Effector CD4-positive, alpha-beta T cell (primary cell): ENCODE data around the gene DNAJB6.

Experiments
- DNase-seq: peaks from one replicate; pipeline ENCODE4 v3.0.0-alpha.2; 2020

Gene DNAJB6

GRCh38 chr7:157371296-157371695, 34.5 kb downstream of the DNAJB6 start:
- no peak for DNase-seq

DNA sequence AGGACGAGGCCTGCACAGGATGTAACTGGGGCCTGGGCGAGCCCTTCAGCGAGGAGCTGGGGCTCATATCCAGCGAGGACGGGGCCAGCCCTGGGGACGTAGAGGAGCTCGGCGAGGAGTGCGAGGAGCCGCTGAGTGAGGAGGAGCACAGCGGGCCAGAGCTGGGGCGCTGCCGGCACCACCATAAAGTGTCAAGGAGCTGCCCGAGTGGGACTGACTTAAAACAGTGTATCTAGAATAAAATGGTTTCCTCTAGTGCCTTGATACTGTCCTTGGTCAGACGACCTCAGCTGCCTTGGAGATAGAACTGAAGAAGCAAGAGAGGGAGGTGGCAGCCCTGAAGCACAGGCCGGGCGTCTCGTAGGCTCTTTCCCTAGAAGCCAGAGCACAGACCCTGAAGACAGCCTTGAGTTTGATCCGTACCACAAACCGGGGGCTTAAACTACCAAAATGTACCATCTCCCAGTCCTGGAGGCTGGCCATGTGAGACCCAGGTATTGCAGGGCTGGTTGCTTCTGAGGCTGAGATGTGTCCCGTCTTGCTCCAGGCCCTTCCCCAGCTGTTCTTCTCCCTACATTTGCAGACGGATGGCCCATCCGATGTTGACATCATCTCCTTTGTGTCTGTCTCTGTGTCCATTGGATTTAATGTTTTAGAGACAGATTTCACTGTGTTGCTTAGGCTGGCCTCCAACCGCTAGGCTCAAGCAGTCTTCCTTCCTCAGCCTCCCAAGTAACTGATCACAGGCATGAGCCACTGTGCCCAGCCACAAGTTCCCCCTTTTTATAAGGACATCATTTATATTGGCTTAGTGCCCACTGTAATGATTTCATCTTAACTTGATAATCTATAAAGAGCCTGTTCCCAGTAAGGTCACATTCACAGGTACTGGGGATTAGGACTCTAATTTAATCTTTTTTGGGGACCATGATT, 35.8 kb downstream of the DNAJB6 start:
- no peak for DNase-seq

- no peak for DNase-seq
Measured at GRCh38 chr7:157373493-157373892, 36.7 kb downstream of the DNAJB6 start.

- DNase-seq, result no peak
Measured at GRCh38 chr7:157375410-157375809, 38.6 kb downstream of the DNAJB6 start.

- no peak for DNase-seq
Measured at GRCh38 chr7:157377436-157378124, 40.8 kb downstream of the DNAJB6 start.

DNA sequence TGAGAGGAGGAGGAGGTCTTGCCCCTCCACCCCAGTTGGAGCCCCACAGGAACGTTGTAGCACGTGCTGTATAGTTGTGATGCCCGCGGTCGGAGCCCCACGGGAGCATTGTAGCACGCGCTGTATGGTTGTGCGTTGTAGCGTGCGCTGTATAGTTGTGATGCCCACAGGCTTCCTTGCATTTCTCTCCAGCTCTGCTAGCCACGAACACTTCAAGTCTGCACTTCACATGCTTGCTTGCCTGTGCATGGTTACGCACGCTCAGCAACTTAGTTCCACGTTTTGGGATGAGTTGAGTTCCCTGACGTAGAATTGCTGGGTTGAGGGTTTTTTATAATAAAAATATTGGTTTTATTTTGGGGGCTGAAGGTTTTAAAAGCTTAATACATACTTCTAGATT, 41.6 kb downstream of the DNAJB6 start:
- DNase-seq, result no peak

GRCh38 chr7:157379493-157379892, 42.7 kb downstream of the DNAJB6 start:
- no peak for DNase-seq

GRCh38 chr7:157380416-157380815, 43.6 kb downstream of the DNAJB6 start:
- DNase-seq, result no peak

- DNase-seq, result no peak
Measured at GRCh38 chr7:157383868-157384267, 47.1 kb downstream of the DNAJB6 start.

- DNase-seq, result no peak
Measured at GRCh38 chr7:157384301-157384700, 47.5 kb downstream of the DNAJB6 start.

GRCh38 chr7:157386979-157387800, 50.4 kb downstream of the DNAJB6 start:
- peak; percentile 85 for DNase-seq

- no peak for DNase-seq
Measured at GRCh38 chr7:157388301-157388700, 51.5 kb downstream of the DNAJB6 start.

- DNase-seq, result no peak
Measured at GRCh38 chr7:157389951-157390730, 53.3 kb downstream of the DNAJB6 start.

DNA sequence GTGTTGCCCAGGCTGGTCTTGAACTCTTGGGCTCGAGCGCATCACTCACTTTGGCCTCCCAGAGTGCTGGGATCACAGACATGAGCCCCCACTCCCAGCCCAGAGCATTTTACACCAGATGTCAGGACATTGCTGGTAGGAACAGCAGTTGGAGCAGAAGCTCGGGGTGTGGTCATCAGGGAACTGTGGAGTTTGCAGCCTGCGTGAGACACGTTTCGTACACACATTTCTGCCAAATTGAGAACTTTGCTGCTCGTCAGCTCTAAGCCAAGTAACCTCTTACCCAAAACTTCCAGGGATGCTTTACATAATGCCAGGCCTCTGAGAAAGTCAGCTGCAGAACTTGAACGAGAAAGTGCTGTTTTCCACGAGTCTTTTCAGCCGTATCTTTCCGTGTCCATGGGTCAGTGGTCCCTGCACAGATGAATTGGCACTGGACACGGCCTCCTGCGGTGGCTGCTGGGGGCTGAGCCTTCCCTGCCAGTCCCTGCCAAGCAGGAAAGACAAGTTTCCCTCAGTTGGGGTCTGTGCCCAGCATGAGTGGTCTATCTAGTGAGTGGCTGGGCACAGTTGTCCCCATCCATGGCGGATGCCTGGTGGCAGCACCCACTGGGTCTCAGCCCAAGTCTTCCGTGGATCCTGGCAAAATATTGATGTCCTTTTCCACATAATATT, 54.4 kb downstream of the DNAJB6 start:
- no peak for DNase-seq

DNA sequence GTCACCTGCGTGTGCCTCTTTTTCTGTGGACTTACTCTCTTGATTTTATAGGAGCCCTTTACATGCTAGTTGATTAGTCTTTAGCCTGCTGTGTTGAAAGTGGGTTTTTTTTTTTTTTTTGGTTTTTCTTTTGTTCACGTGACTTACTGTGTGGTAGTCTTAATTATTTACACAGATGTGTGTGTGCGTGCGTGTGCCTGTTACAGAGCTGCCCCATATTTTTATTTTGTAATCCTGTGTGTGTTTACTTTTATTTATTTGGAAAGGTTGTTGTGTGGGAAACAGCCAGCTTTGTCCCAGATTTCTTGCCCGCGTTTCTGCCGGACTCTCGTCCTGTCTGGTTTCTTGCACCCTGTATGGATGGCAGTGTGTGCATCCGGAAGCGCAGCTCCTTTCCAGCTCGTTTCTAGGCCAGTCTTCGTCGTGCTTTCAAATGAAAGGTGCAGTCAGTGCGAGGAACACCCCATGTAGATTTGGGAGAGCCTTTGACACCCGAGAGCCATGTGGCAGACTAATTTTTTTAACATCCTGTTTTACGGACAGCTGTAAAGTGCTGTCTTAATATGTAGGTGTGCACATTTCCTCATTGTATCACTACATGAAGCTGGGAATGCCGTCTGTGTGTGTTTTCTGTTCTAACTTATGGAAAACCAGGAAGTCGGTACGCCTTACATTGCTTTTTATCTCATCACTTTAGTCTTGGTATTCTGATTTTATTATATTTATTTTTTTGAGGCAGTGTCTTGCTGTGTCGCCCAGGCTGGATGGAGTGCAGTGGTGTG, 55.6 kb downstream of the DNAJB6 start:
- DNase-seq, result no peak

- DNase-seq, result no peak
Measured at GRCh38 chr7:157394246-157395191, 57.7 kb downstream of the DNAJB6 start.

DNA sequence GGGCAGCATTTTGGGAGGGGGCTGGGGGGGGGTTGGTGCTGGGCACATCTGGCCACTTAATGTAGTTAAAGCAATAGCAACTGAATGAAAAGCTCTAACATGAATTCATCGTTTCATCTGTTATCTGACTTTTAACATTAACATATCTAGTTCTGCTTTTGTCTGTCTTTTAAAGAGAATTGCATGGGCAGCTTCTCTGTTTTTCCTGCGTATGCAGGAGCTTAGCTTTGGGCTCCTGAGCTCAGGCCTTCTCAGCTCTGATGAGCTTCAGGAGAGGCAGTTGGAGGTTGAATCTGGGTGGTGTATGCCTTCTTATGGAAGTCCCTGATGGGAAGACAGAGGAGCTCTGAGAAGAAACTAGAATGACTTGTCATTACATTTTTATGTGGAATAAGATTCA, 58.4 kb downstream of the DNAJB6 start:
- DNase-seq, result no peak

GRCh38 chr7:157396316-157397035, 59.7 kb downstream of the DNAJB6 start:
- DNase-seq, result no peak
